GM18517 (cell line): Measurements from ENCODE around the gene AIFM3.

ENCODE experiments used
- ATAC-seq: cut with Tn5 transposase; IDR thresholded peaks from one replicate; pipeline ENCODE4 v1.9.1; 2021; ENCODE audit warnings: mild to moderate bottlenecking, moderate library complexity; ENCODE audit not compliant: unreplicated experiment

AIFM3 gene

DNA sequence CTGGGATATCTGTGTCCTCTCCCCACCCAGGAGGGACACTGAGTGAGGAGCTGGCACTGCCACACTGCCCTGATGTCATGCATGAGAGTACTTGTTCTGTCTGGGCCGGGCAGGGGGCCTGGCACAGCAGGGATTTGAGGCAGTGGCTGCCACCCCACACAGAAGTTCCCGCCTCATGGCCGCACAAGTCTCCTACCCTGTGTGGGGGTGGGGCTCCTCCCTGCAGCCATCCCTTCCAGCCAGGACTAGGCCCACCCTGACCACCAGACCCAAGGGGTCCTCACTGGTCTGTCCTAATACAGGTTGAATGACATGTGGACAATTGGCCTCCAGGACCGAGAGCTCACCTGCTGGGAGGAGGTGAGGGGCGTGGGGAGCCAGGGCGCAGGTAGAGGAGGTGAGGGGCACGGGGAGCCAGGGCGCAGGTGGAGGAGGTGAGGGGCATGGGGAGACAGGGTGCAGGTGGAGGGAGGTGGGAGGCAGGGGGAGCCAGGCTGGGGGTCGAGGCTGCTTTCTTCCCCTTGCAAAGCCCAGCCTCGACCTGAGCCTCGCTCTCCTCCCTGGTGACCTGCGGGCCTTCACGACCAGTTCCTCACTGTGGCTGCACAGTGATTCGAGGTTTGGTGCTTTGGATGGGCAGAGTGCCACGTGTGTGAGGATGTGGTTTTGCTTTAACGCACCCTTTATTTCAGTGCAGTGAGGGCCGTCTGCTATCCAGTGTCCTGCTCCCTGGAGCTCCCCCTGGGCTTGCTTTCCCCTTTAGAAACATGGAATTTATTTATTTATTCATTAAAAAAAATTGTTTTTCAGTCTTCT lies 22.5 kb downstream of the AIFM3 start:
- ATAC-seq = no peak

DNA sequence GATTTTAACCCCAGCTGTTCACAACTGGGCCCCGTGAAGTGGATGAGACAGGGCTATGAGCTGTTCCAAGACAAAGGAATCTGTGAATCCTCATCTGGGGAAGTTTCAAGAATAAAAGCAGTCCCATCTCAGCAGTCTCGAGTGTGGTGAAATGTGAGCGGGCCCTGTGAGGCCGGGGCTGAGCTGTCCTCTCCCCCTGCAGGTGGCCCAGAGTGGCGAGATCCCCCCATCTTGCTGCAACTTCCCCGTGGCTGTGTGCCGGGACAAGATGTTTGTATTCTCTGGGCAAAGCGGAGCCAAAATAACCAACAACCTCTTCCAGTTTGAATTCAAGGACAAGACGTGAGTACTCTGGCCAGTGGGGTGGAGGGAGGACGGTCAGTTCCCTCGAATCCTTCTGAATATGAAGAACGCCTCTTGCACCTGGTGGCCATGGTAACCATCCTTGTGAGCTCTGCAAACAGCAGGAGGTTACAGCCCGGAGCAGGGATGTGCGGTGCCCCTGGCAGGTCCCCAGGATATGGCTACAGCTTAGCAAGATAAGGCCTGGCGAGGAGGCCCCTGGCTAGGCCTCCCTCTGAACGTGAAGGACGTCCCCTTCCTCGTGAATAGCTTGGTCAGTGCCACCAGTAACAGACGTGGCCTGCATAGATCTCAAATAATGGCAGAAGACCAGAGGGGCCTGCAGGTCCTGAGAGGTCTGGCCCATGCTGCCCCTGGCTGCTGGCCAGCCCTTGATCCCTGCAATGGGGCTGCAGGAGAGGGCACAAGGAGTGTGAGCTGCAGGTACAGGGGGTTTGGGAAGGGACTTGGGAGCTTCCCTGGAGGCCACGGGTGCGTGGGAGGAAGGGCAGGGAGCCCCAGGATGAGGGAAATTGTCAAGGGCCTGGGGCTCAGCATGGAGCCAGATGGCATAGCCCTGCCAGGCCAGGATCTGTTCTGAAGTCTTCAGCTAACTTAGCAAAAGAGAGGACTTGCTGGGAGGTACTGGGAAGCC lies 23.4 kb downstream of the AIFM3 start:
- ATAC-seq = no peak

DNA sequence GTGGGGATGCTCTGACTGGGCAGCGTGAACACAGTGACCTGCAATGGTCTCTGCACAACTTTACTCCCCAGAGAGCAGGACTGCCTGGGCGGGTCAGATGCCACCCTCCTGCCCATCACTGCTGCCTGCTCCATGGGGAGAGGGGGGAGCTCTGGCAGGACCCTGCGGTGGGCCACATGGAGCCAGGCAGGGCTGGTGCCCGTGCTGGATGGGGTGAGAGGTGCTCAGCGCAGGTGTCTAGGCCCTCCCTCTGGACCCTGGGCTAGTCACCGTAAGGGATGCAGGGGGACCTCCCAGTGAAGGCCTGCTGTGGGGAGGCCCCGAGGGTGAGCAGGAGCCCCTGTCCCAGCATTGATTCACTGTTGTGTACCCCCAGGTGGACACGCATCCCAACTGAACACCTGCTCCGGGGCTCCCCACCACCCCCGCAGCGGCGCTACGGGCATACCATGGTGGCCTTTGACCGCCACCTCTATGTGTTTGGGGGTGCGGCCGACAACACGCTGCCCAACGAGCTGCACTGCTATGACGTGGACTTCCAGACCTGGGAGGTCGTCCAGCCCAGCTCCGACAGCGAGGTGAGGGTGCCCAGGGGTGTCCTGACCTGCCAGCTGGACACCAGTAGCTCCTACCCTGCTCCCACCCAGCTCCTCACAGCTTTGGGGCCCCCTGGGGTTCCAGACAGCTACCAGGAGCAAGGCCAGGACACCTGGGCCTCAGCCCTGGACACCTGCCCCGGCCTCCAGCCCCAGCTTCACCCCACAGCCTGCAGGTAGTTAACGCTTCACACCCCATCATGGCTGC lies 24.4 kb downstream of the AIFM3 start:
- ATAC-seq = no peak

DNA sequence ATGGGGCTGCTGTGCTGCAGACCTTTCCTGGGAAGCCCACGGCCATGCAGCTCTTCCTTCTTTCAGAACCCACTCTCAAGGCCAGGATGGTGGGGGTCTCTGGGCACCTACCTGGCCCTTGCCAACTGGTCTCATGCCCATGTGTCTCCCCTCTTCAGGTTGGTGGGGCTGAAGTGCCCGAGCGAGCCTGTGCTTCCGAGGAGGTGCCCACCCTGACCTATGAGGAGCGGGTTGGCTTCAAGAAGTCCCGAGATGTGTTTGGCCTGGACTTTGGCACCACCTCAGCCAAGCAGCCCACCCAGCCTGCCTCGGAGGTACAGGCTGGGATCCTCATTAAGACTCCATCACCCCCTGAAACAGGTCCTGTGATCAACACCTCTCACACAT lies 25.0 kb downstream of the AIFM3 start:
- ATAC-seq = no peak

DNA sequence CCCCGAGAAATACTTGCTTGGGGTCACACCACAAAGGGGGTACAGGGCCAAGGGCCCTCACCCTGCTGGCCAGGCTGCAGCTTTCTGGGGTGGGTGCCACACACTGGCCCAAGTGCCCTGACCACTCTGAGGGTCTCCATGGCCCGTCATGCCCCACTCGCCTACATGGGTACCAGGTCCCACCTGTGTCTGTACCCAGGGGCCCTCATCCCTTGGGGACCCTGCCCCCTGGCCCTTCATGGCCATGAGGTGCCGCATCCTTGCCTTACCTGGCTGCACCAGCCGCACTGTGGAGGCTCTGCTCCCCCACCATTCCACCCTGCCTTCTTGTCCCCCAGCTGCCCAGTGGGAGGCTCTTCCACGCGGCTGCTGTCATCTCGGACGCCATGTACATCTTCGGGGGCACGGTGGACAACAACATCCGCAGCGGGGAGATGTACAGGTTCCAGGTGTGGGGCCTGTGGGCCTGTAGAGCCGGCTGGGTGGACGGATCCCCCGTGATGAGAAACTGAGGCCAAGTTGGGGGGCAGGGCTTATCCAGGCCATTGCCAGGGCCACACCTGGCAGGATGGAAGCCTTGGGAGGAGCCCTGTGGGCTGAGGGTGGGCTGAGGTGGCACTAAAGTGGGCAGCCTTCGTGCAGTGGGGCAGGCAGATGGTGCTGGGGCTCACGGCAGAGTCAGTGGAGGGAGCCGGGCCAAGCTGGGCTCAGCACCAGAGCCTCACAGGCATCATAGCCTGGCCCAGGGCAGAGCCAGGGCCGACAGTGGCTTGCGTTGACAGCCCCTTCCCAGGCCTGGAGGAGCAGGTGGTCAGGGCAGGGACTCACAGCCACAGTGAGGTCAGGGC lies 25.6 kb downstream of the AIFM3 start:
- no peak for ATAC-seq

DNA sequence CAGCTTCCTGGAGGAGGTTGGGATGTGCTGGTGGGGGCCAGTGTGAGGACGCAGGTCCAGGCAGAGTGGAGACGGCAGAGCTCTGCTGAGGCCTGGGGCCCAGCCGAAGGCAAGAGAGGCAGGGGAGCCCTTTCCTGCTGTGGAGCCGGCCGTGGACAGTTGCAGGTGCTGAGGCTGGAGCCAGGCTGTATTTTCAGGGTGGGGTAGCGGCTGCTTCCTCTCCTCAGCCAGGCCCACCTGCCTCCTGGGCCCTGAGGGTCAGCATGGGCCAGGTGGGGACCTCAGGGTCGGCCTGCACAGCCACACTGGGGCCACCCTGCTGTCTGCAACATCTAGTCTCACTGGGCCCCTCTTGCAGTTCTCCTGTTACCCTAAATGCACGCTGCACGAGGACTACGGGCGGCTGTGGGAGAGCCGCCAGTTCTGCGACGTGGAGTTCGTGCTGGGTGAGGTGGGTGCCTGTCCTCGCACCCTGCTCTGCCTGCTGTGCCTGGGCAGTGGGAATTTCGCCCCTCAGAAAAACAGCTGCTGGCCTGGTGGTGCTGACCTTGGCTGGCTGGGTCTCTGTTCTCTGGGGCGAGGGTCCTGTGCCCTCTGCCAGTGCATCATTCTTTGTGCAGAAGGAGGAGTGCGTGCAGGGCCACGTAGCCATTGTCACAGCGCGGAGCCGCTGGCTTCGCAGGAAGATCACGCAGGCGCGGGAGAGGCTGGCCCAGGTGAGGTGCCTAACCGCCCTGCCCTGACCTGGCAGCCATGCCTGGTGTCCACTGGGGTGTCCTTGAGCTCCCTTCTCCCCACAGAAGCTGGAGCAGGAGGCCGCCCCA lies 26.5 kb downstream of the AIFM3 start:
- ATAC-seq = no peak

DNA sequence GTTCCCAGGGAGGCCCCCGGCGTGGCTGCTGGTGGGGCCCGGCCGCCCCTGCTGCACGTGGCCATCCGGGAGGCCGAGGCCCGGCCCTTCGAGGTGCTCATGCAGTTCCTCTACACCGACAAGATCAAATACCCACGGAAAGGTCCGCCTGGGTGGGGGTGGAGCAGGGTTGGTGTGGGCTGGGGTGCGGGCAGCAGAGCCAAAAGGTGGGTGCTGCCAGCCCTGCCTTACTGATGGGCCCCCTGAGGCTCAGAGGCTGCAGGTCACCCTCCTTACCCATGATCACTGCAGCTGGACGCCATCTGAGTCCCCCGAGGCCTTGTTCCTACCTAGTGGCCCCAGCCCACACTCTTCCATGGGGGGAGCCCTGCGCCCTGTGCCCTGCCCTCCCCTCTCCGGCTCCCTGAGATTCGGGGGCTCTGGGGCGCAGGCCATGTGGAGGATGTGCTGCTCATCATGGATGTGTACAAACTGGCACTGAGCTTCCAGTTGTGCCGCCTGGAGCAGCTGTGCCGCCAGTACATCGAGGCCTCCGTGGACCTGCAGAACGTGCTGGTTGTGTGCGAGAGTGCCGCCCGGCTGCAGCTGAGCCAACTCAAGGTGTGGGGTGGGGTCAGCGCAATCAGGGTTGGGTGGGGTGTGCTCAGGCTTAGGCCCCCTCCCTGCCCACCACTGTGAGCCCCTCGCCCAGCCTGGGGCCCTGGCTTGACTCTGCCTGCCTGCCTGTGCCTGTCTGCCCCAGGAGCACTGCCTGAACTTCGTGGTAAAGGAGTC lies 27.3 kb downstream of the AIFM3 start:
- ATAC-seq = no peak

DNA sequence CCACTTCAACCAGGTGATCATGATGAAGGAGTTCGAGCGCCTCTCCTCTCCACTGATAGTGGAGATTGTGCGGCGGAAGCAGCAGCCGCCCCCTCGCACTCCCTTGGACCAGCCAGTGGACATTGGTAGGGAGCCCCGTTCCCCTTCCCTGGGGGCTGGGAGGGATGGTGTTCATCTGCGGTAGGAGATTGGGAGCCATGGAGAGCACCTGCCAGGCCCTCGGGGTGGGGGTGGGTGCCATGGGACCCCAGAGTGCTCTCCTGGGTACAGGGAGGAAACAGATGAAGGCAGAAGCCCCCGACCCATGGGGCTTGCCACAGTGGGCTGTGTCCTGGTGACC lies 27.8 kb downstream of the AIFM3 start:
- no peak for ATAC-seq

DNA sequence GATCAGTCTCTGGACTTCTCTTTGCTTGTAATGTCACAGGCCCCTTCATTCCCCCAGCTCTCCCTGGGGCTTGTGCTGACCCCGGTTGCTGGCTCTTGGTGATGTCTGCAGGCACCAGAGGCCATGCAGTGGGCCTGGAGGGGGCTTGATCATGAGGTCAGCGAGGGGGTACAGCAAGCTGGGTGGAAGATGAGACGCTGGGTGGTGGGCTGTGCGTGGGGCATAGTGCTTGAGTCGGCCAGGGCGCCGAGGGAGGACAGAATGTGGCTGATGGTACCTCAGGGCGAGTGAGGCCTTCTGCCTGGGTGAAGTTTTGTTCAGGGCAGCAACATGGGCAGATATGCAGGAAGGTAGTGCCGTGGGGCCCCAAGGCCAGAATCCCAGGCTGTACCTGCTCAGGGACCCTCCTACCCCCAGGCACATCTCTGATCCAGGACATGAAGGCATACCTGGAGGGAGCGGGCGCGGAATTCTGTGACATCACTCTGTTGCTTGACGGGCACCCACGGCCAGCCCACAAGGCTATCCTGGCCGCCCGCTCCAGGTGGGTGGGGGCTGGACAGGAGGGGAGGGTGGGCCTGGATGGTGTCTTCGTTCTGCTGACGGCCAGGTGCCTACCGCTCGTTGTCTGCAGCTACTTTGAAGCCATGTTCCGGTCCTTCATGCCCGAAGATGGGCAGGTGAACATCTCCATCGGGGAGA lies 28.4 kb downstream of the AIFM3 start:
- no peak for ATAC-seq

DNA sequence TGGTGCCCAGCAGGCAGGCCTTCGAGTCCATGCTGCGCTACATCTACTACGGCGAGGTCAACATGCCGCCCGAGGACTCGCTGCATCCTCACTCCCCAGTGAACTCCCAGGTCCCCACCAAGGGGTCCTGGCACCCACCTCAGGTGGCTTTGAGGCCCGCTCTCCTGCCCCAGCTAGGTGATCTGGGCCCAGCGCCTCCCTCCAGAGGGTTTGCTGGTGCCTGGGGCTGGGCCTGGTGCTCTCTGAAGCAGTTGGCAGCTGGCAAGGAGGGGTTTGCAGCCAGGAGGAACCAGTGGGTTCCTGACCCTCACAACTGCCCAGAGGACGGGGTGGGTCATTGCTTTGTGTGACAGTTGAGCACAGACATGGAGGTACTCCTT lies 29.0 kb downstream of the AIFM3 start:
- ATAC-seq = no peak

DNA sequence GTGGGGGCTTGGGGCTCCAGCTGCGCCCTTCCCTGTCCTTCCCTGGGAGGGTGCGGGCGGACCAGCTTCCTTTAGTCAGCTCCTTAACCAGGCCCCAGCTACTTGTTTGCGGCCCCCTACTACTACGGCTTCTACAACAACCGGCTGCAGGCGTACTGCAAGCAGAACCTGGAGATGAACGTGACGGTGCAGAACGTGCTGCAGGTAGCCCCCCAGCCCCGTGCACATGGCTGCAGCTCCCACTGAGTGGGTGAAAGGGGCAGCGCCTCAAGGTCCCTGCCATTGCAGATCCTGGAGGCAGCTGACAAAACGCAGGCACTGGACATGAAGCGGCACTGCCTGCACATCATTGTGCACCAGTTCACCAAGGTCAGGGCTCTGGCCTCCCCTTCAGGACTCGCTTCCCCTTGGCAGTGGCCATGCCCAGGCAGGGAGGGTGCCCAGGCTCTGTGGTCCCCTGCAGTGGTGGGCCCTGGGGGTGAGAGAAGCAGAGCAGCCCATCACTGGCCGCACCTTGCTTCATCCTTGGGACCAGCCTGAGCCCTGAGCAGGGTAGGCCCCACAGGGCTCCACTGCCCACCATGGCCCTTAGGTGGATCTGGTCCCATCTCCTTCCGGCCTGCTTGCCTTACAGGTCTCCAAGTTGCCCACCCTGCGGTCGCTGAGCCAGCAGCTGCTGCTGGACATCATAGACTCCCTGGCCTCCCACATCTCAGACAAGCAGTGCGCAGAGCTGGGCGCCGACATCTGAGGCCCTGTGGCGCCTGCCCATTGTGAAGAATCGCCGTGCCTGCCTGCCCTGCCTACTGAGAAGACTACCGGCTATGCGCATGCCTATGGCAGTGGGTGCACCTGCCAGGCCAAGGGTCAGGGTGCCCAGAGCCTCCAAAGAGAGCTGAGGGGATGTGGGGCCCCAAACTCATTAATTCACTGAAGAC lies 29.8 kb downstream of the AIFM3 start:
- no peak for ATAC-seq

DNA sequence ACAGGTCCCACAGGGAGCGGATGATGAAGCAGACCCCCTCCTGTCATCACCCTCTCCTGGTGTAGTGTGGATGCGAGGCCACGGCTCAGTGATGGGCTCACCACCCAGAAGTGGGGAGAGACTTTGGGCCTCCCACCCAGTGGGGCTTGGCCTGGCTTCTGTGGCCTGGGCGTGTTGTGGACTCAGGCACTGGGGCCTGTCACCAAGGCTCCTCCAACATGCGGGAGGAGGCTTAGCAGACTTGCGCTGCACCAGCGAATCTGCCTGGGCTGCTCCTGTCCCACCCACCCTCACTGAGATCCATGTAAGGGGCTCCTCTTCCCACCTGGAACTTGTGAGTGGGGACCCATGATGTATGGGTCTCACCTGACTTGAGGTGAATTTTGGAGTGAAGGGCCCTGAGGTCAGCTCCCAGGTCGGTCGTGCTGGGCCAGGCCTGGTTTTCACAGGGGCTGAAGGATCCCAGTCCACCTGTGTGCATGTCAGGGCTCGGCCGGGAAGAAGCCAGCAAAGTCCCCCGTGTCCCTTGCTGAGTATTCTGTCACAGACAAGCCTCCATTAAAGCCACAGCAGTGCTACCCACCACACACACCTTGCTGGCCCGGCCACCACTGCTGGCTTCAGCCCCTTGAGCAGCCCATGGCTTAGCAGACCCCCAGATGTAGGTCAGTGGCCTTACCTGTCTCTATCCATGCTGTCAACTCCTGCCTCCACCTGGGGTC lies 30.6 kb downstream of the AIFM3 start:
- ATAC-seq = no peak

DNA sequence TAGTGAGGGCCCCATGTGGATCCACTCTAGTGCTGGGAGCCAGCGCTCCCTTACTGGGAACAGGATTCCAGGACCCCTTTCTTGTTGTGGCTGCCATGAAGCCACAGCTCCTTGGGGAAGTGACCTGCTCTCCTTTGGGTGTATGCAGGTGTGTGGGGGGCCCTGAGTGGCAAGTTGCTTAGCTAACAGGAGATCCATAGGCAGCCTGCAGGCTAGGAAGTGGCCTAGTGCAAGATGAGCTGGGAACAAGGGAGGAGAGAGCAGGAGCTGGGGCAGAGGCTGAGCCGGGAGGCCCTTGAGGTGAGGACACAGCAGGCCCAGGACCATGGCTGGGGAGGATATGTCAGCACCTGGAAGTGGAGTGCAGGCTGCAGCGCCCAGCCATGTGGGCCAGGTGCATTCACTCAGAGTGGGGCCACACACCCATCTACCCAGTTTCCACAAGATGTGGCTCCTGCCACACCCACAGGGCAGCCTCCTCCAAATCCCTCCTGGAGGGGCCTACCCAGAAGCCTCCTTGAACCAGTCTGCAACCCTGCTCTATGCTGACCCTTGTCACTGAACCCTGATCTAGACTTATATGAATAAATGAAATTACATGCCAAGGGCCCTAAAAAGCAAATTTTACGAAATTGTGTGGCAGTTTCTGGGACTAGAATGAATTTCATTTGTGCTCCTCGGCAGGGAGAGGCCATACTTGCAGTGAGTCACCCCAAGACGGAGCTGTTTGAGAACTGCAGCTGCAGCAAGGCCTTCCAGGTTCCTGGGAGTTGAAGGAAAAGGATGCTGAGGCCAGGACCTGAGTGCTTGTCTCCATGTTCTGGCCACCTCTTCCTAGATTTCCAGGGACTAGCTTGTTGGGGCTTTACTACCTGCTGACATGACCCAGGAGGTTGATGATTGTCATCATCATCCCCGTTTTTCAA lies 31.6 kb downstream of the AIFM3 start:
- no peak for ATAC-seq

DNA sequence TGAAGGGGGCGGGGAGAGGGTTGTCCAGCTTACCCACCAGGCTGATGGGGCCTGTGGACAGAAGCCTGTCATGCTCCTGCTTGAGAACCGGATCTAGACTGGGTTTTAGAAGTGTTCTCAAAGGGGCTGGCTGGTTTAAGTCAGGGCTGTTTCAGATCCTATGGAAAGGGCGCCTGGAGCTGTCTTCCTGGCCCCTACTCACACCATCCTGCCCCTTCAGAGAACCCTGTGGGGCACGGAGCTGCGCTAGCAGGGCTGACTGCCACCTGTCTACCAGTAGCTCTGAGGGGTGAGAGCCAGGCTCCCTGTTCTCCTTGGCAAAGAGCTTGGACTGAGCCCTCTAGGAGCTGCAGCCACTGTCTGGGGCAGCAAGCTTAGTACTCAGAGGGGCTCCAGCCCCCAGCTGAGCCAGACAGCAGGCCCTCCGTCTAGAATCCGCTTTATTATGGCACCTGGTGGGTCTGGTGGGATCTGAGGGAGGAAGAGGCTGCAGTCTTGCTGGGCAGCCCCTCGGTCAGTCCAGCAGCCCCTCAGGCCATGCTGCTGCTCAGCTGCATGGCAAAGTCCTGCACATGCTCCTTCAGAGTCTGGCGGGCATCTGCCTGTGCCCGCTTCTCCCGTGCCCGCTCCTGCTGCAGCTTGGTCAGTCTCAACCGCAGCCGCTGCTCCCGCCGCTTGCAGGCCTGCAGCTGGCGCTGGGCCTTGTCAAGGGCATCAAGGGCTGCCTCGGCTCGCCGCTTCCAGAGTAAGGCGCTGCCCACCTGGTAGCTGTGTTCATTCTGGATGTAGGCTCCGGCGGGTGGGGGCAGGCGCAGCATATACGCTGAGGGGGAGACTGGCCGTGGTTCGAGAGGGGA lies 32.5 kb downstream of the AIFM3 start:
- no peak for ATAC-seq
